DMS 273 treated with DMSO at 0.1 percent for 48 hours (cell line): ENCODE results near the gene LRRC1.
"Not testable (repeated sequence)": the region's sequence is repeated elsewhere in the genome, so short reads cannot be mapped to it uniquely, and the experiment has no call there.

Source experiments
- DNase-seq: peaks from one replicate; lab custom pipeline; 2025; lab: John Stamatoyannopoulos, UW

Gene LRRC1

GRCh38 chr6:53794720-53795339, at the start of gene LRRC1:
LRRC1 (plus strand) TSS chr6:53795005; CDS start chr6:53795257, 252 bp downstream.
- DNase-seq = peak; percentile 81

GRCh38 chr6:53746442-53747103, 48.2 kb upstream of the LRRC1 start:
- DNase-seq = no peak

- DNase-seq = no peak
Observed at GRCh38 chr6:53750052-53750650, 44.7 kb upstream of the LRRC1 start.

GRCh38 chr6:53751417-53751816, 43.4 kb upstream of the LRRC1 start:
- DNase-seq = no peak

- no peak for DNase-seq
Observed at GRCh38 chr6:53752440-53752839, 42.4 kb upstream of the LRRC1 start.

- no peak for DNase-seq
Observed at GRCh38 chr6:53752856-53753255, 41.9 kb upstream of the LRRC1 start.

GRCh38 chr6:53754330-53754729, 40.5 kb upstream of the LRRC1 start:
- DNase-seq = no peak

GRCh38 chr6:53756396-53756795, 38.4 kb upstream of the LRRC1 start:
- DNase-seq = no peak

- peak; percentile 24 for DNase-seq
Observed at GRCh38 chr6:53758496-53758895, 36.3 kb upstream of the LRRC1 start.

GRCh38 chr6:53761036-53761435, 33.8 kb upstream of the LRRC1 start:
- DNase-seq = no peak

GRCh38 chr6:53765270-53765669, 29.5 kb upstream of the LRRC1 start:
- DNase-seq = no peak

- DNase-seq = no peak
Observed at GRCh38 chr6:53766930-53767329, 27.9 kb upstream of the LRRC1 start.

GRCh38 chr6:53767941-53768340, 26.9 kb upstream of the LRRC1 start:
- DNase-seq = no peak

- no peak for DNase-seq
Observed at GRCh38 chr6:53768636-53769035, 26.2 kb upstream of the LRRC1 start.

- DNase-seq = peak; percentile 82
Observed at GRCh38 chr6:53770780-53771249, 24.0 kb upstream of the LRRC1 start.

- peak; percentile 97 for DNase-seq
Observed at GRCh38 chr6:53771785-53772624, 22.8 kb upstream of the LRRC1 start.

GRCh38 chr6:53773044-53773696, 21.6 kb upstream of the LRRC1 start:
- DNase-seq = no peak

GRCh38 chr6:53776152-53776551, 18.7 kb upstream of the LRRC1 start:
- DNase-seq = not testable (repeated sequence)

GRCh38 chr6:53784991-53785390, 9.8 kb upstream of the LRRC1 start:
- DNase-seq = not testable (repeated sequence)

GRCh38 chr6:53786832-53787231, 8.0 kb upstream of the LRRC1 start:
- no peak for DNase-seq

GRCh38 chr6:53790886-53791285, 3.9 kb upstream of the LRRC1 start:
- no peak for DNase-seq

- no peak for DNase-seq
Observed at GRCh38 chr6:53792016-53792415, 2.8 kb upstream of the LRRC1 start.
